PFSK-1 (cell line): ENCODE results near the gene RHPN2.

Source experiments
- FOXP2 ChIP-seq: optimal IDR thresholded peaks from 2 replicates; pipeline ENCODE3; 2011; ENCODE audit warnings: borderline replicate concordance, control low read depth, inconsistent platforms; ENCODE audit not compliant: insufficient read depth; ENCODE audit errors: extremely low read length, extremely low read depth
- POLR2AphosphoS5 ChIP-seq: IDR thresholded peaks from 2 replicates; pipeline ENCODE4 v1.6.1; 2012; ENCODE audit warnings: low read depth, mild to moderate bottlenecking, control low read depth, low read length, moderate library complexity
- SIN3A ChIP-seq: IDR thresholded peaks from 2 replicates; pipeline ENCODE4 v1.6.1; 2012; ENCODE audit warnings: mild to moderate bottlenecking, low read length, moderate library complexity, borderline replicate concordance; ENCODE audit not compliant: insufficient read depth
- TAF1 ChIP-seq: IDR thresholded peaks from 2 replicates; pipeline ENCODE4 v1.6.1; 2012; ENCODE audit warnings: low read length, control low read depth, borderline replicate concordance; ENCODE audit not compliant: insufficient read depth
- TF ChIP-seq, protein P1 (sequence below), 2 experiments: IDR thresholded peaks; 2 replicates each; pipeline versions ENCODE4 v1.6.1 to v1.8.0; 2011 to 2012; ENCODE audit warnings: low read depth in 2 of 2, low read length in 2 of 2, control low read depth in 1 of 2, inconsistent platforms in 1 of 2, mild to moderate bottlenecking in 1 of 2, moderate library complexity in 1 of 2; ENCODE audit not compliant: insufficient read depth in 1 of 2

DNA sequence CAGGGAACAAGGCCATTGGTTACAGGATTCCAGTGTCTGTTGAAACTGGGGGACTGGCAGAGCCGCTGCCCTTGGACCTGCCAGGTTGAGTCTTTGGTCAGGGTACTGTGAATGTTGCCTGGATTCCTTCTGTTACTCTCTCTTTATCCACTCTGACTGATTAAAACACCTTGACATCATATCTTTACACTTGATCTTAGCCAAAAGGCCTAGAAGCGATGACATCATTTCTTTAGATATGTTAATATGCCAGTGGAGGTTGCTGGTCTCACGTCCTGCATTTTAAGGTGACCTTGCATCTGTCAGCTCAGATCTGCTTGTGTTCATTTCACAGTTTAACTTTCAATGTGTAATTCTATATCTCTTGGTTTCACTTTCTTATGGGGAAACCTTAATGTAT lies 25.5 kb upstream of the RHPN2 start:
- no peak for TF ChIP-seq SIN3A
- TF ChIP-seq TAF1 = no peak
- TF ChIP-seq, protein P1, sequence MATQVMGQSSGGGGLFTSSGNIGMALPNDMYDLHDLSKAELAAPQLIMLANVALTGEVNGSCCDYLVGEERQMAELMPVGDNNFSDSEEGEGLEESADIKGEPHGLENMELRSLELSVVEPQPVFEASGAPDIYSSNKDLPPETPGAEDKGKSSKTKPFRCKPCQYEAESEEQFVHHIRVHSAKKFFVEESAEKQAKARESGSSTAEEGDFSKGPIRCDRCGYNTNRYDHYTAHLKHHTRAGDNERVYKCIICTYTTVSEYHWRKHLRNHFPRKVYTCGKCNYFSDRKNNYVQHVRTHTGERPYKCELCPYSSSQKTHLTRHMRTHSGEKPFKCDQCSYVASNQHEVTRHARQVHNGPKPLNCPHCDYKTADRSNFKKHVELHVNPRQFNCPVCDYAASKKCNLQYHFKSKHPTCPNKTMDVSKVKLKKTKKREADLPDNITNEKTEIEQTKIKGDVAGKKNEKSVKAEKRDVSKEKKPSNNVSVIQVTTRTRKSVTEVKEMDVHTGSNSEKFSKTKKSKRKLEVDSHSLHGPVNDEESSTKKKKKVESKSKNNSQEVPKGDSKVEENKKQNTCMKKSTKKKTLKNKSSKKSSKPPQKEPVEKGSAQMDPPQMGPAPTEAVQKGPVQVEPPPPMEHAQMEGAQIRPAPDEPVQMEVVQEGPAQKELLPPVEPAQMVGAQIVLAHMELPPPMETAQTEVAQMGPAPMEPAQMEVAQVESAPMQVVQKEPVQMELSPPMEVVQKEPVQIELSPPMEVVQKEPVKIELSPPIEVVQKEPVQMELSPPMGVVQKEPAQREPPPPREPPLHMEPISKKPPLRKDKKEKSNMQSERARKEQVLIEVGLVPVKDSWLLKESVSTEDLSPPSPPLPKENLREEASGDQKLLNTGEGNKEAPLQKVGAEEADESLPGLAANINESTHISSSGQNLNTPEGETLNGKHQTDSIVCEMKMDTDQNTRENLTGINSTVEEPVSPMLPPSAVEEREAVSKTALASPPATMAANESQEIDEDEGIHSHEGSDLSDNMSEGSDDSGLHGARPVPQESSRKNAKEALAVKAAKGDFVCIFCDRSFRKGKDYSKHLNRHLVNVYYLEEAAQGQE (IDR thresholded peaks at IDR 0.05; ENCODE audit: insufficient read depth in 1 of 2, low read depth in 2 of 2, low read length in 2 of 2) = no peak
- TF ChIP-seq POLR2AphosphoS5 = no peak
- TF ChIP-seq FOXP2 = no peak
